Left lung (tissue), 10 donors: ENCODE data around the gene ITIH1. TPM values are rescaled to one million over a fixed set of nuclear protein-coding genes. Genes with fewer than 3 reads are reported as not detected.

Experiments
- ATAC-seq: fragments of 200-7000 bp; cut with Tn5 transposase; one replicate; pipeline ENCODE4 v1.9.1; 2020; ENCODE audit warnings: moderate library complexity
- DNase-seq, 4 donors: peaks; one replicate each; pipeline ENCODE4 v3.0.0-alpha.2; 2013 to 2020
- H3K27ac ChIP-seq, 2 donors: fragments of 200-600 bp; sonication (generic) in 1 of 2; one replicate each; pipeline versions ENCODE4 v1.5.0 to v1.8.0; 2020 to 2021
- H3K27me3 ChIP-seq, 2 donors: fragments of 200-600 bp; sonication (generic) in 1 of 2; one replicate each; pipeline versions ENCODE4 v1.5.0 to v1.8.0; 2020 to 2021
- H3K36me3 ChIP-seq, 2 donors: fragments of 200-600 bp; sonication (generic) in 1 of 2; one replicate each; pipeline versions ENCODE4 v1.5.0 to v1.8.0; 2020 to 2021
- H3K4me1 ChIP-seq, 2 donors: fragments of 200-600 bp; one replicate each; pipeline ENCODE4 v1.8.0; 2021
- H3K4me3 ChIP-seq, 2 donors: fragments of 200-600 bp; sonication (generic) in 1 of 2; one replicate each; pipeline versions ENCODE4 v1.5.0 to v1.8.0; 2020 to 2021; ENCODE audit warnings: mild to moderate bottlenecking in 1 of 2
- H3K9me3 ChIP-seq, 2 donors: fragments of 200-600 bp; sonication (generic) in 1 of 2; one replicate each; pipeline versions ENCODE4 v1.5.0 to v1.8.0; 2020 to 2021
- intact Hi-C, 2 donors: fragments of 100-400 bp; cut with DNase I; formaldehyde crosslinking; loops; one replicate each; pipeline versions ENCODE4 v1.11.2 to v1.14.2; 2022
- polyA plus RNA-seq, 6 donors: library from polyadenylated mRNA; unstranded; fragments of 120-200 nt; gene quantifications; one replicate each; pipeline ENCODE4 v1.2.1, GENCODE V29; 2013; ENCODE audit not compliant: insufficient read length in 6 of 6
- total RNA-seq, 2 donors: library from RNA; stranded (reverse); fragmentation: NEBNext Ultra II Directional; extraction: Animal tissue kit (Norgen Biotek cat#: 25700); gene quantifications; one replicate each; pipeline ENCODE4 v1.2.1, GENCODE V29; 2021
- TF ChIP-seq, protein P1 (sequence below), 2 donors: fragments of 200-600 bp; sonication (generic) in 1 of 2; IDR thresholded peaks; one replicate each; pipeline versions ENCODE4 v1.5.0 to v1.8.0; 2021; ENCODE audit warnings: antibody characterized with exemption in 2 of 2
- donor health status: DM: no; HTN: yes; CAD: no.
- donor health status: DM: no; HTN: no; CAD: no.

Gene ITIH1
- total and polyA plus RNA-seq, 8 donors = 0.18 to 0.61 (median 0.45) TPM; not detected in 4

DNA sequence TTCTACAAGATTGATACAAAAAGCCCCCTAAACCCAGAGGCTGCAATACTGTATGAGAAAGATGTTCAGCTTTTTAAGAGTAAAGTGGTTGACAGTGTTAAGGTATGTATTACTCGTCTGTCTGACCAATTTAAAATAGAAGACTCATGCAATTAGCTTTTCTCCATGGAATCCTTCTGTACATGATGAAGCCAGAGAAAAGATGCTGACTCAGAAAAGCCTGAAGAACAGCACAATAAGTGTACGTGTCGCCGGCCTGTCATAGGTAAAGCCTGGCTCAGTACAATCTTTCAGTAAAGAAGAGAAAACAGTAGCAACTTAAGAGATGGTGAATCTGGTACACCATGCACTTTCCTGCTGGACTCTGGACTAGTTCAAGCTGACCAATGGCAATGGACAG, 23.0 kb upstream of the ITIH1 start:
- Histone ChIP-seq H3K4me1 (peaks cover 0 to 9% of the 10 kb centered on the region in 2 donors), H3K36me3 (peaks cover 0 to 87% of the 10 kb centered on the region in 2 donors), H3K27ac (no peak overlapping the region), H3K27me3 (no peaks in the 10 kb centered on the region), H3K4me3 (no peak overlapping the region), H3K9me3 (no peaks in the 10 kb centered on the region)
- TF ChIP-seq, protein P1, sequence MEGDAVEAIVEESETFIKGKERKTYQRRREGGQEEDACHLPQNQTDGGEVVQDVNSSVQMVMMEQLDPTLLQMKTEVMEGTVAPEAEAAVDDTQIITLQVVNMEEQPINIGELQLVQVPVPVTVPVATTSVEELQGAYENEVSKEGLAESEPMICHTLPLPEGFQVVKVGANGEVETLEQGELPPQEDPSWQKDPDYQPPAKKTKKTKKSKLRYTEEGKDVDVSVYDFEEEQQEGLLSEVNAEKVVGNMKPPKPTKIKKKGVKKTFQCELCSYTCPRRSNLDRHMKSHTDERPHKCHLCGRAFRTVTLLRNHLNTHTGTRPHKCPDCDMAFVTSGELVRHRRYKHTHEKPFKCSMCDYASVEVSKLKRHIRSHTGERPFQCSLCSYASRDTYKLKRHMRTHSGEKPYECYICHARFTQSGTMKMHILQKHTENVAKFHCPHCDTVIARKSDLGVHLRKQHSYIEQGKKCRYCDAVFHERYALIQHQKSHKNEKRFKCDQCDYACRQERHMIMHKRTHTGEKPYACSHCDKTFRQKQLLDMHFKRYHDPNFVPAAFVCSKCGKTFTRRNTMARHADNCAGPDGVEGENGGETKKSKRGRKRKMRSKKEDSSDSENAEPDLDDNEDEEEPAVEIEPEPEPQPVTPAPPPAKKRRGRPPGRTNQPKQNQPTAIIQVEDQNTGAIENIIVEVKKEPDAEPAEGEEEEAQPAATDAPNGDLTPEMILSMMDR (IDR thresholded peaks at IDR 0.05) = no peak
- no peak for ATAC-seq
- DNase-seq = no peak
- intact Hi-C loops = no loop called here

DNA sequence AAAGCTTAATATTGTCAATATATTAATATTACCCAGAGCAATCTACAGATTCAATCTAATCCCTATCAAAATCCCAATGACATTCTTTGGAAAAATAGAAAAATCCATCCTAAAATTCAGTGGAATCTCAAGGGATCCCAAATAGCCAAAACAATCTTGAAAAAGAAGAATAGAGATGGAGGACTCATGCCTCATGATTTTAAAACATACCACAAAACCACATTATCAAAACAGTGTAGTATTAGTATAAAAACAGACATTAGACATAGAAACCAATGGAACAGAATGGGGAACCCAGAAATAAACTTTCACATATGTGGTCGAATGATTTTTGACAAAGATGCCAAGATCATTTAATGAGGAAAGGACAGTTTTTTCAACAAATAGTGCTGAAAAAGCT, 21.3 kb upstream of the ITIH1 start:
- Histone ChIP-seq H3K9me3 (no peaks in the 10 kb centered on the region), H3K4me3 (no peak overlapping the region), H3K27ac (no peak overlapping the region), H3K36me3 (peaks cover 0 to 85% of the 10 kb centered on the region in 2 donors), H3K4me1 (peaks cover 0 to 9% of the 10 kb centered on the region in 2 donors), H3K27me3 (no peaks in the 10 kb centered on the region)
- intact Hi-C loops = no loop called here
- ATAC-seq (no peak), DNase-seq (no peak)
- TF ChIP-seq, protein P1 (IDR thresholded peaks at IDR 0.05) = no peak

DNA sequence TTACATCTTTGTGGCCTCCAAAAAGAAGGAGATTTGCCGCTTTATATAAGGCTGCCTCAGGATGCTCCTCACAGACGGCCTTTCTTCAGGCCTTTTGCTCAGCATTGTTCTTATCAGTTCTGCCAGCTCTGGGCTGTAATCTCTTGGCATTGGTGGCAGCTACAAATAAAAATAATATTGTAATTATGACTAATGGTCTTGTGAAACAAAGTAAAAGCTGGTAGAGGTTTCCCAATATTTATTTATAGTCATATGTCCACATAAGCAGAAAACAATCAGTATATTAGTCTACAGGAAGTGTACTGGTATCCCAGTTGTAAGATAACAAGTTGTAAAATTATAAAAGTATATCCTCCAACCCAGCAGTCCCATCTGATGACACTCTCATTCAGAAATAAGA, 13.9 kb upstream of the ITIH1 start:
- H3K4me1 ChIP-seq = peaks cover 0 to 18% of the 10 kb centered on the region in 2 donors
- no peaks in the 10 kb centered on the region for H3K9me3 ChIP-seq
- H3K27me3 ChIP-seq = no peaks in the 10 kb centered on the region
- H3K36me3 ChIP-seq = peaks cover 0 to 95% of the 10 kb centered on the region in 2 donors
- ATAC-seq = no peak
- no peak for DNase-seq
- intact Hi-C loops = no loop called here
- H3K27ac ChIP-seq = peak overlapping the region in 1 of 2 donors; percentile 30
- H3K4me3 ChIP-seq = no peak overlapping the region
- TF ChIP-seq, protein P1 (IDR thresholded peaks at IDR 0.05) = no peak

DNA sequence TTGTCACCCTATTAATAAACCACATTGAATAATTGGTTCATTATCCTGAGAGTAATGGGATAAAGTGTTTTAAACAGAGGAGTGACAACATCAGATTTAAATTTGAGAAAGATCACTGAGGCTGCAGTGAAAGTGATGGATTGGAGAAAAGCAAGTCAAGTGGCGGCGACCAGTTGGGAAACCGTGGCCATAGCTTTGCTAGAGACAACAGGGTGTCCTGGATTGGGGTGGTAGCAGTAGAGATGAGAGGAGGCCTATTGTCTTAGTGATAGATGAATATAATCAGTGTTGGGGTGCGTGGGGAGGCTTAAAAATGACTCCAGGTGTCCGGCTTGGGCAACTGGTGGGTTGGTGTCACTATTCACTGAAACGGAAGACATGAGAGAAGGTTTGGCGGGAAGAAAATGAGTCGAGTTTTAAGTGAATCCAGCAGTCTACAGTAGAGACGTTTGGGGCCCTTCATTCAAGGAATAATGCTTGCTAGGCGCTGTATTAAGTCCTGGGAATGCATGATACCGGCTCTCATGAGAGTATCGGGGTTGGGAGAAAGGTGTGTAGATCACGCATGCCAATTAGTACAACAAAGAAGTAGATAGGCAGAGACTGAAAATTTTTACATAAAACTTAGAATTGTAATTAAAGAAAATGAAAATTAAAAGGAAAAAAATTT, 7.5 kb upstream of the ITIH1 start:
- DNase-seq (no peak), ATAC-seq (peak; percentile 15)
- peaks cover 0 to 32% of the 10 kb centered on the region in 2 donors for H3K36me3 ChIP-seq
- H3K4me3 ChIP-seq = peak overlapping the region; percentile 77 to 95
- peaks cover 11 to 12% of the 10 kb centered on the region in 2 donors for H3K4me1 ChIP-seq
- H3K27me3 ChIP-seq = no peaks in the 10 kb centered on the region
- intact Hi-C loops = no loop called here
- H3K9me3 ChIP-seq = no peaks in the 10 kb centered on the region
- TF ChIP-seq, protein P1 (IDR thresholded peaks at IDR 0.05) = no peak
- H3K27ac ChIP-seq = peak overlapping the region in 1 of 2 donors; percentile 85

DNA sequence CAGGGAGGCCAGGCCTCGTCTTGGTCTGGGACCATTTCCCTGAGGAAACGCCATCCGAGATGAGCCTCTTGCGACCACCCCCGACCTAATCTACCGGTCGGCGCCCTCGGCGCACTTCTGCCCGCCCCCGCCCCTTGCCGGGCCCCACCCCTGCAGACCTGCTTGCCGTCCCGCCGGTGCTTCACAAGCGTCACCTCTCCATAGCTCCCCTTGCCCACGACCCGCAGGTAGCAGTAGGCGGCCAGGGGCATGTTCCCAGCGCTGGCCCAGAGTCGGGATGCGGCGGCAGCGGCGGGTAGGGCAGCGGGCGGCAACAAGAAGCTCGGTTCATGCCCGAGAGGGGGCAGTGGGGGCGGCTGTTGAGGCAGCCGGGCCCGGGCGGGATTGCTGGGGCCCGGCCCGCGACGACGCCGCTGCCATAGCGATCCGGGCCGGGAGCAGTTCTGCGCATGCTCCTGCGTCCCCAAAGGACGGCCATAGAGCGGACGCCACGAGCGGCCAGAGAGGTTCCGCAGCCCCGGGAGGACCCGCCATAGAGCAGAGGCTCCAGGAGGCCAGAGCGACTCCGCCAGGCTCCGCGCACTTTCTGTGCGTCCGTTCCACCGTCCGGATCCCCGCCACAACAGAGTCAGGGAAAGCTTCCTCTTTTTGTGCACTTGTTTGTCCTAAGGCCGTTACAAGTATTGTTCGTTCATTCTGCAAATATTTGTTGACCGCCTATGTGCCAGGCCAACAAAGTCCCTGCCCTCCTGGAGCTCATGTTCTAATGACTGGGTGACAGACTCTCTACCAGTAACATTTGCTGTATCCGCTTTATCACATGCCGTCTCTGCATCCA, 6.7 kb upstream of the ITIH1 start, which contains the start of gene NEK4:
NEK4 (minus strand) TSS at position 445 of the 838 bp plus-strand sequence; CDS start at position 251, 194 bp downstream.
- peak within 1 kb of the TSS; percentile 82 to 85 for H3K27ac ChIP-seq
- H3K27me3 ChIP-seq = no peaks in the 10 kb centered on the region
- intact Hi-C loops = no loop called here
- TF ChIP-seq, protein P1 (IDR thresholded peaks at IDR 0.05) = no peak
- H3K36me3 ChIP-seq = peaks cover 0 to 24% of the 10 kb centered on the region in 2 donors
- H3K4me1 ChIP-seq = peaks cover 11 to 12% of the 10 kb centered on the region in 2 donors
- H3K4me3 ChIP-seq = peak within 1 kb of the TSS; percentile 77 to 95
- peak; percentile 98 for ATAC-seq
- peak; percentile 88 to 98 (median 95) for DNase-seq
- no peaks in the 10 kb centered on the region for H3K9me3 ChIP-seq
